Right lobe of liver (tissue), 6 donors: Measurements from ENCODE around the gene MBNL2. TPM values are rescaled to one million over a fixed set of nuclear protein-coding genes. Genes with fewer than 3 reads are reported as not detected.

Experiments
- ATAC-seq, 4 donors: fragments of 200-7000 bp; cut with Tn5 transposase; one replicate each; pipeline ENCODE4 v1.9.1; 2020; ENCODE audit warnings: mild to moderate bottlenecking in 4 of 4, moderate library complexity in 4 of 4
- DNase-seq, 3 donors: peaks; one replicate each; pipeline ENCODE4 v3.0.0-alpha.2; 2020
- H3K27ac ChIP-seq, 3 donors: fragments of 200-600 bp; one replicate each; pipeline ENCODE4 v1.8.0; 2022
- H3K27me3 ChIP-seq, 2 donors: fragments of 200-600 bp; one replicate each; pipeline ENCODE4 v1.8.0; 2022
- H3K36me3 ChIP-seq, 4 donors: fragments of 200-600 bp; sonication (generic) in 1 of 4; one replicate each; pipeline versions ENCODE4 v1.5.1 to v1.8.0; 2017 to 2022; ENCODE audit warnings: control low read depth in 1 of 4
- H3K4me1 ChIP-seq, 4 donors: fragments of 200-600 bp; sonication (generic) in 1 of 4; one replicate each; pipeline versions ENCODE4 v1.5.1 to v1.8.0; 2017 to 2022; ENCODE audit warnings: control low read depth in 1 of 4
- H3K4me3 ChIP-seq, 3 donors: fragments of 200-600 bp; one replicate each; pipeline ENCODE4 v1.8.0; 2022
- H3K9me3 ChIP-seq, 4 donors: fragments of 200-600 bp; sonication (generic) in 1 of 4; one replicate each; pipeline versions ENCODE4 v1.5.1 to v1.8.0; 2017 to 2022; ENCODE audit warnings: control low read depth in 1 of 4
- POLR2A ChIP-seq: fragments of 450-650 bp; IDR thresholded peaks from one replicate; pipeline ENCODE4 v1.6.1; 2017; ENCODE audit warnings: antibody characterized with exemption, mild to moderate bottlenecking
- WGBS: methylation state at CpG from one replicate; pipeline ENCODE4 v1.1.6; 2018; ENCODE audit warnings: low coverage, low lambda C conversion rate; ENCODE audit not compliant: insufficient coverage; ENCODE audit errors: missing lambda C conversion rate; 5-methylcytosine and 5-hydroxymethylcytosine counted together
- intact Hi-C, 2 donors: fragments of 100-400 bp; cut with DNase I; formaldehyde crosslinking; loops; one replicate each; pipeline versions ENCODE4 v1.11.2 to v1.14.1; 2022
- total RNA-seq, 6 experiments: library from RNA; depleted of rRNA in 2 of 6; stranded (reverse); fragments of >200 nt in 2 of 6; fragmentation: NEBNext Ultra II Directional in 3 of 6; extraction: Animal tissue kit (Norgen Biotek cat#: 25700) in 3 of 6; gene quantifications; one replicate each; pipeline versions ENCODE4 v1.1.0 to v1.2.4, GENCODE V29; 2016 to 2023
- TF ChIP-seq, protein P1 (sequence below), 4 donors: fragments of 200-600 bp in 3 of 4; fragments of 450-650 bp in 1 of 4; IDR thresholded peaks; one replicate each; pipeline versions ENCODE4 v1.5.1 to v1.8.0; 2016 to 2022; ENCODE audit warnings: antibody characterized with exemption in 4 of 4, mild to moderate bottlenecking in 2 of 4
- donor health status: DM: no; HTN: yes; CAD: no.
- donor health status: DM: no; HTN: no; CAD: no.
- donor health status: DM: no; HTN: no; CAD: no.
- donor health status: DM: no; HTN: yes; CAD: no.
- donor health status: DM: no; HTN: yes; CAD: no.

The MBNL2 gene
- total RNA-seq, 6 experiments from 2014 or later: 30.3 to 135 (median 81.5) TPM

DNA sequence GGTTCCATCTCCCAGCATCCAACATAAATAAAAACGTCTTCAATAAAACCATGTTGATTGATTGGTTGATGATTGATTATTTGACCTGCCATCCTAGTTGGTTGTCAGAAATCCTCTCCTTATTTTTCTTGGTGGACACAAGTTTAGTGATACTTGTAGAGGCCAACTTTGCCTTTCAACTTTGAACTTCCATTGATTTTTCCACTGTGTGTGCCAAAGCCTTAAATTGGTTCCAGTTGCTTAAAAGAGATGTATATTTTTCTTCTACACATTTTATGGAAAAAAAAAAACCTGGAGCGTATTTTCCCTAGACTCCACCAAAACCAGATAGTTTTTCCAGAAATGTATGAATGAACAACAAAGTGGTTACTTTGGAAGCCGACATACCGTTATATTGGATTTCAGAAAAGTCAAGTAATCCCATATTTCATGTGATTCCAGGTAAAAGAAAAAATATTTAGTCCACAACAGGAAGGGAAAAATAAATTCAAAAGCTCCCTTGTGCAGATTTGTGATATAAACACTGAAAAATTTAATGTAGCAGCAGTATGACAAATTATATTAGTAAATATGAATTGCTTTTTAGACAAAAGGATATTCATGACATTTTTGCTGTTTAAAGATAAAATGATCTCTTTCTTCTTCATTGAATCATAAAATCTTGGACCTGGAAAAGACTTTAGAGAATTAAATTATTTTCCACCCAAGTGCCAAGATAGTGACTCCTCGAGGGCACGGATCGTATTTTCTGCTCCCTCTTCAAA, 85.2 kb downstream of the MBNL2 start:
- Histone ChIP-seq H3K9me3 (no peaks in the 10 kb centered on the region), H3K27ac (peak overlapping the region in 1 of 3 donors; percentile 82), H3K27me3 (no peaks in the 10 kb centered on the region), H3K36me3 (no peaks in the 10 kb centered on the region), H3K4me3 (no peak overlapping the region), H3K4me1 (peaks cover 0 to 55% (median 15%) of the 10 kb centered on the region in 4 donors)
- ATAC-seq (peak in 2 of 4 donors; percentile 36 to 40), DNase-seq (no peak)
- WGBS: 63% methylated on average over 7 of the region's 7 CpGs
- TF ChIP-seq, protein P1, sequence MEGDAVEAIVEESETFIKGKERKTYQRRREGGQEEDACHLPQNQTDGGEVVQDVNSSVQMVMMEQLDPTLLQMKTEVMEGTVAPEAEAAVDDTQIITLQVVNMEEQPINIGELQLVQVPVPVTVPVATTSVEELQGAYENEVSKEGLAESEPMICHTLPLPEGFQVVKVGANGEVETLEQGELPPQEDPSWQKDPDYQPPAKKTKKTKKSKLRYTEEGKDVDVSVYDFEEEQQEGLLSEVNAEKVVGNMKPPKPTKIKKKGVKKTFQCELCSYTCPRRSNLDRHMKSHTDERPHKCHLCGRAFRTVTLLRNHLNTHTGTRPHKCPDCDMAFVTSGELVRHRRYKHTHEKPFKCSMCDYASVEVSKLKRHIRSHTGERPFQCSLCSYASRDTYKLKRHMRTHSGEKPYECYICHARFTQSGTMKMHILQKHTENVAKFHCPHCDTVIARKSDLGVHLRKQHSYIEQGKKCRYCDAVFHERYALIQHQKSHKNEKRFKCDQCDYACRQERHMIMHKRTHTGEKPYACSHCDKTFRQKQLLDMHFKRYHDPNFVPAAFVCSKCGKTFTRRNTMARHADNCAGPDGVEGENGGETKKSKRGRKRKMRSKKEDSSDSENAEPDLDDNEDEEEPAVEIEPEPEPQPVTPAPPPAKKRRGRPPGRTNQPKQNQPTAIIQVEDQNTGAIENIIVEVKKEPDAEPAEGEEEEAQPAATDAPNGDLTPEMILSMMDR (IDR thresholded peaks at IDR 0.05): no peak
- no peak for TF ChIP-seq POLR2A
- intact Hi-C loops: no loop called here

DNA sequence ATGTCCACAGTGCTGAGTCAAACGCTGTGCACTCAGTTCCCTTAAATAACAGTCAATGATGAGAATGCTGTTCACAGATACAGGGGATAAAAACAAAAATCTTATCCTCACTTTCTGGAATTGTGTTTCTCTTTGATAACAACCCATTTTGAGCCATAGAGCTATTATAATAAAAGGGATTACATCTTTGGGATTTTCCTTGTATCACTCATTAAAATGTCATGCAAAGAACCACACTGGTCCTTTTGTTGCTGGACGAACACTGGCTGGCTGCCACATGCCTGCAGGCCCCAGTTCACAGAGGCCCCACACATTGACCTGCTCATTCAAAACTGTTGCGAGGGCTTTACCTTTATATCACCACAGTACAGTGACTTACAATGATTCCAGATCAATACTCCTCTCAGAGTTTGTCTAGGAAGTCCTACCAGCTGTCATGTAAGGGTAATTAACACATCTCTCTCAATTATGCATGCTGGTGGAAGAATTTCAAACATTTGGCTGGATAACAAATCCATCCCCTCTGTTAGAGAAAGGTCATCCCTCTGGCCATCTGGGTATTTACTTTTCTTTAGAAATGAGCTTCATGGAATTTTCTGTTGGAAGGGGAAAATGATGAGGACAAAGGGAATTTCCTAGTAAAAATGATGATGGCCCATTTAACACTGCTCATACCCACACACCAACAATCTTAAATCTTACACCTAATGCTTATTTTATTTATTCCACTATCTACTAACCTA, 85.9 kb downstream of the MBNL2 start:
- Histone ChIP-seq H3K4me3 (no peak overlapping the region), H3K4me1 (peaks cover 0 to 50% (median 15%) of the 10 kb centered on the region in 4 donors)
- 50% methylated on average over 3 of the region's 3 CpGs for WGBS

DNA sequence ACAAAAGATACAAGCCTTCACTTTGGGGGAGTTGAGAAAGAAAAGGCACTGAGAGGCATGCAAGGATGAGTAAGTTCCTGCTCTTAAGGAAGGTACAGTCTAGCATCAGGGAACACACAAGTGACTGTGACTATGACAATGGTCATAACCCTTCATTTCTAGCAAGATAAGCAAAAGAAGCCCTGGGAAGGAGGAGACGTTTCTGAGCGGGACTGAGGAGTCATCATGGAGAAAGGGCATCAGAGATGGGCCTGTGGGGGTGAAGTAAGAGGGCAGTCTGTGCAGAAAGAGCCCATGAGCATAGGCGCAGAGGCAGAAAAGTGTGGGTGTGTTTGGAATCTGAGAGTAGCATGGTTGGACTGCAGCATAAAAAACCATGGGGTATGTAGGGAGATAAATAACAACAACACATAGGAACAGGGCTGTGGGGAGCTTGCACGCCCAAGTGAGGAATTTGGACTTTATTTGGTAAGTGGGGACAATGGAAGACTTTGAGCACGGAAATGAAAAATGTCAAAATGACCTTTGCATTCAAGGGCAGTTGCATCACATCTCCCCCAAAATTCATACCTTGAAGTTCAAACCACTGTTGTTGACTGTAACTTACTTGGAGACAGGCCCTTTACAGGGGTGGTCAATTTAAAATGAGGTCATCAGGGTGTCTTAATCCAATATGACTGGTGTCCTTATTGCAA, 86.7 kb downstream of the MBNL2 start:
- ATAC-seq (peak in 1 of 4 donors; percentile 6), DNase-seq (no peak)
- no peak for TF ChIP-seq POLR2A
- TF ChIP-seq, protein P1 (IDR thresholded peaks at IDR 0.05): no peak
- no peaks in the 10 kb centered on the region for H3K36me3 ChIP-seq
- no peaks in the 10 kb centered on the region for H3K27me3 ChIP-seq
- no peaks in the 10 kb centered on the region for H3K9me3 ChIP-seq
- intact Hi-C loops: no loop called here
- H3K27ac ChIP-seq: peak overlapping the region in 2 of 3 donors; percentile 35 to 82
- H3K4me1 ChIP-seq: peaks cover 0 to 50% (median 15%) of the 10 kb centered on the region in 4 donors
- WGBS: 62% methylated on average over 5 of the region's 5 CpGs
- no peak overlapping the region for H3K4me3 ChIP-seq

More for the DNA sequence above, 85.9 kb downstream of the MBNL2 start:
- intact Hi-C loops: no loop called here
- ATAC-seq (peak; percentile 50 to 74 (median 68)), DNase-seq (peak in 2 of 3 donors; percentile 59 to 72)
- H3K27ac ChIP-seq: peak overlapping the region in 1 of 3 donors; percentile 82
- no peak for TF ChIP-seq POLR2A
- TF ChIP-seq, protein P1 (IDR thresholded peaks at IDR 0.05): no peak
- H3K36me3 ChIP-seq: no peaks in the 10 kb centered on the region
- no peaks in the 10 kb centered on the region for H3K9me3 ChIP-seq
- no peaks in the 10 kb centered on the region for H3K27me3 ChIP-seq

DNA sequence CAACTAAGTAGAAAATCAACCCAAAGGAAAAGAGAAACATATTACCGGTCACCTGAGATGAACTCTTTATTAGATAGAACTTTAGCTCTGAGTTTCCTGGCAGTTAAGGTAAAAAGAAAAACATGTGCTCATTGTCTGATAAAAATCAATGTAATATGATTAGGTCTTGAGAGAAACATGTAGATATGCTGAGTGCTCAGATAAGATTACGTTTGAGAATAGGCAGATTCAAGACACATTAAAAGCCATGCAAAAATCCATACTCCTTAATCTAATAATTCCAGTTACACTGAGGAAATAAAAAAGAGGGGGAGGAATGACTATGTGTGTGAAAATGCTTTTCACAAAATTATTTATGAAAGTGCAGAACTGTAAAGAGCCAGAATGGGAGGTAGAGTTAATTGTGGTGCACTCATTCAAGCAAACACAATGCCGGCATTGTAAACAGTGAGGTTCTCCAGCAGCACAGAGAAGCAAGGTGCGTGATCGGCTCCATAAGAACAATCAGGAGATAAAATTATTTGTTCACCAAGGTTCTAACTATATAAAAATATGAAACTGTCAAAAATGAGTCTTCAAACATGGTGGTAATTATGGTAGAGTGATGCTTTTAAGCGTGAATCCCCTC, 88.8 kb downstream of the MBNL2 start:
- intact Hi-C loops: no loop called here
- Histone ChIP-seq H3K4me3 (no peak overlapping the region), H3K36me3 (no peaks in the 10 kb centered on the region), H3K27ac (no peak overlapping the region), H3K9me3 (no peaks in the 10 kb centered on the region), H3K27me3 (no peaks in the 10 kb centered on the region), H3K4me1 (peaks cover 0 to 38% (median 15%) of the 10 kb centered on the region in 4 donors)
- TF ChIP-seq, protein P1 (IDR thresholded peaks at IDR 0.05): no peak
- TF ChIP-seq POLR2A: no peak
- DNase-seq (no peak), ATAC-seq (no peak)
- WGBS: 66% methylated on average over 6 of the region's 6 CpGs
